G401 (cell line): ENCODE measurements around the gene PDE10A. TPM values are rescaled to one million over a fixed set of nuclear protein-coding genes. Genes with fewer than 3 reads are reported as not detected.
A peak's percentile ranks its signal among the peaks of the same experiment; 100 is the strongest.

Experiments
- DNase-seq: peaks from one replicate; pipeline ENCODE4 v3.0.0-alpha.2; 2015; ENCODE audit warnings: low spot score
- in situ Hi-C: cut with HindIII; loops from 2 replicates; pipeline ENCODE4 v1.10.0; 2016; ENCODE audit warnings: low sequenced_read_pairs, mixed read lengths
- total RNA-seq: library from RNA; depleted of rRNA; stranded (reverse); fragments of >200 nt; shearing (Covaris generic); gene quantifications from 2 replicates; pipeline ENCODE4 v1.2.3, GENCODE V29; 2014

Gene PDE10A
- total RNA-seq, 1 experiment from 2014 or later: not detected

- DNase-seq: no peak
- in situ Hi-C loops: no loop called here
These were observed 2.8 kb downstream of the PDE10A start for GRCh38 chr6:165659945-165660856.

- in situ Hi-C loops: no loop called here
- no peak for DNase-seq
These were observed 4.5 kb downstream of the PDE10A start for GRCh38 chr6:165658395-165659058.

- no peak for DNase-seq
These were observed 5.7 kb downstream of the PDE10A start for GRCh38 chr6:165657325-165657680.

GRCh38 chr6:165656581-165657324 lies 6.3 kb downstream of the PDE10A start:
- DNase-seq: no peak
- in situ Hi-C loops: no loop called here

More at GRCh38 chr6:165657325-165657680, 5.7 kb downstream of the PDE10A start:
- in situ Hi-C loops: no loop called here

- DNase-seq: no peak
- in situ Hi-C loops: no loop called here
These were observed 7.8 kb downstream of the PDE10A start for GRCh38 chr6:165655191-165655590.

GRCh38 chr6:165654144-165654543 lies 8.9 kb downstream of the PDE10A start:
- no peak for DNase-seq
- in situ Hi-C loops: no loop called here

GRCh38 chr6:165653607-165654006 lies 9.4 kb downstream of the PDE10A start:
- in situ Hi-C loops: no loop called here
- no peak for DNase-seq

- peak; percentile 71 for DNase-seq
- in situ Hi-C loops: no loop called here
These were observed 9.8 kb downstream of the PDE10A start for GRCh38 chr6:165653196-165653595.

- DNase-seq: peak; percentile 85
- in situ Hi-C loops: no loop called here
These were observed 10.3 kb downstream of the PDE10A start for GRCh38 chr6:165652766-165653165.

- in situ Hi-C loops: no loop called here
- DNase-seq: no peak
These were observed 13.6 kb downstream of the PDE10A start for GRCh38 chr6:165649166-165650137.

- no peak for DNase-seq
- in situ Hi-C loops: no loop called here
These were observed 16.0 kb downstream of the PDE10A start for GRCh38 chr6:165647041-165647440.

GRCh38 chr6:165645919-165646318 lies 17.1 kb downstream of the PDE10A start:
- in situ Hi-C loops: no loop called here
- no peak for DNase-seq

GRCh38 chr6:165644586-165645266 lies 18.3 kb downstream of the PDE10A start:
- in situ Hi-C loops: no loop called here

GRCh38 chr6:165643015-165643414 lies 20.0 kb downstream of the PDE10A start:
- no peak for DNase-seq
- in situ Hi-C loops: no loop called here

More at GRCh38 chr6:165644586-165645266, 18.3 kb downstream of the PDE10A start:
- peak; percentile 77 for DNase-seq

GRCh38 chr6:165641672-165642156 lies 21.3 kb downstream of the PDE10A start:
- no peak for DNase-seq
- in situ Hi-C loops: no loop called here

- DNase-seq: no peak
- in situ Hi-C loops: no loop called here
These were observed 22.2 kb downstream of the PDE10A start for GRCh38 chr6:165640806-165641205.

- DNase-seq: no peak
- in situ Hi-C loops: no loop called here
These were observed 24.5 kb downstream of the PDE10A start for GRCh38 chr6:165638530-165638929.

GRCh38 chr6:165637586-165637985 lies 25.5 kb downstream of the PDE10A start:
- DNase-seq: no peak
- in situ Hi-C loops: no loop called here
